Right lobe of liver (tissue), 6 donors: ENCODE data around the gene HOXD3. TPM values are rescaled to one million over a fixed set of nuclear protein-coding genes. Genes with fewer than 3 reads are reported as not detected.

Source experiments
- ATAC-seq, 4 donors: fragments of 200-7000 bp; cut with Tn5 transposase; one replicate each; pipeline ENCODE4 v1.9.1; 2020; ENCODE audit warnings: mild to moderate bottlenecking in 4 of 4, moderate library complexity in 4 of 4
- DNase-seq, 3 donors: peaks; one replicate each; pipeline ENCODE4 v3.0.0-alpha.2; 2020
- H3K27ac ChIP-seq, 3 donors: fragments of 200-600 bp; one replicate each; pipeline ENCODE4 v1.8.0; 2022
- H3K27me3 ChIP-seq, 2 donors: fragments of 200-600 bp; one replicate each; pipeline ENCODE4 v1.8.0; 2022
- H3K36me3 ChIP-seq, 4 donors: fragments of 200-600 bp; sonication (generic) in 1 of 4; one replicate each; pipeline versions ENCODE4 v1.5.1 to v1.8.0; 2017 to 2022; ENCODE audit warnings: control low read depth in 1 of 4
- H3K4me1 ChIP-seq, 4 donors: fragments of 200-600 bp; sonication (generic) in 1 of 4; one replicate each; pipeline versions ENCODE4 v1.5.1 to v1.8.0; 2017 to 2022; ENCODE audit warnings: control low read depth in 1 of 4
- H3K4me3 ChIP-seq, 3 donors: fragments of 200-600 bp; one replicate each; pipeline ENCODE4 v1.8.0; 2022
- H3K9me3 ChIP-seq, 4 donors: fragments of 200-600 bp; sonication (generic) in 1 of 4; one replicate each; pipeline versions ENCODE4 v1.5.1 to v1.8.0; 2017 to 2022; ENCODE audit warnings: control low read depth in 1 of 4
- POLR2A ChIP-seq: fragments of 450-650 bp; IDR thresholded peaks from one replicate; pipeline ENCODE4 v1.6.1; 2017; ENCODE audit warnings: antibody characterized with exemption, mild to moderate bottlenecking
- WGBS: methylation state at CpG from one replicate; pipeline ENCODE4 v1.1.6; 2018; ENCODE audit warnings: low coverage, low lambda C conversion rate; ENCODE audit not compliant: insufficient coverage; ENCODE audit errors: missing lambda C conversion rate; 5-methylcytosine and 5-hydroxymethylcytosine counted together
- intact Hi-C, 2 donors: fragments of 100-400 bp; cut with DNase I; formaldehyde crosslinking; loops; one replicate each; pipeline versions ENCODE4 v1.11.2 to v1.14.1; 2022
- total RNA-seq, 6 experiments: library from RNA; depleted of rRNA in 2 of 6; stranded (reverse); fragments of >200 nt in 2 of 6; fragmentation: NEBNext Ultra II Directional in 3 of 6; extraction: Animal tissue kit (Norgen Biotek cat#: 25700) in 3 of 6; gene quantifications; one replicate each; pipeline versions ENCODE4 v1.1.0 to v1.2.4, GENCODE V29; 2016 to 2023
- TF ChIP-seq, protein P1 (sequence below), 4 donors: fragments of 200-600 bp in 3 of 4; fragments of 450-650 bp in 1 of 4; IDR thresholded peaks; one replicate each; pipeline versions ENCODE4 v1.5.1 to v1.8.0; 2016 to 2022; ENCODE audit warnings: antibody characterized with exemption in 4 of 4, mild to moderate bottlenecking in 2 of 4
- donor health status: DM: no; HTN: yes; CAD: no.
- donor health status: DM: no; HTN: no; CAD: no.
- donor health status: DM: no; HTN: no; CAD: no.
- donor health status: DM: no; HTN: yes; CAD: no.
- donor health status: DM: no; HTN: yes; CAD: no.

Gene HOXD3
- total RNA-seq, 6 experiments from 2014 or later: not detected

DNA sequence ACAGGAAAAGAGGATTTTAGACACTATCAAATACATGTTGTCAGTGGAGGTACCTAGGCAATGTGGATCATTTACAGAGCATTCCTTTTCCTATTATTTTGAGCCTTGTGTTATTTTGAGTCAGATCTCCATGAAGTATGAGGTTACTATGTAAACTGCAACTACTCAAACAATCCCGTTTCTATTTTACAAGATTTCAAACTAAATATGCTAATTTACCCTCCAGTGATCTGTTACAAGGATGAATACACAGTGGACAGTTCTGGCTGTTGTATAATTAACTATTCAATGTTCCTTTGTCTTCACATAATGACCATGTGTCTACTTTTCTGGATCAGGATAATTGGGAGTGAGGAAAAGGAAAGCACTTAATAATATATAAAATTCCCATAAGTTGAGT is 35.9 kb downstream of the HOXD3 start:
- H3K4me3 ChIP-seq: no peak overlapping the region
- H3K27ac ChIP-seq: no peak overlapping the region
- peaks cover 0 to 8% (median 0%) of the 10 kb centered on the region in 4 donors for H3K4me1 ChIP-seq
- WGBS: 0% methylated on average over 1 of the region's 1 CpG
- no peaks in the 10 kb centered on the region for H3K36me3 ChIP-seq
- ATAC-seq (no peak), DNase-seq (no peak)
- peaks cover 14 to 55% of the 10 kb centered on the region in 2 donors for H3K27me3 ChIP-seq
- no peaks in the 10 kb centered on the region for H3K9me3 ChIP-seq
- TF ChIP-seq, protein P1, sequence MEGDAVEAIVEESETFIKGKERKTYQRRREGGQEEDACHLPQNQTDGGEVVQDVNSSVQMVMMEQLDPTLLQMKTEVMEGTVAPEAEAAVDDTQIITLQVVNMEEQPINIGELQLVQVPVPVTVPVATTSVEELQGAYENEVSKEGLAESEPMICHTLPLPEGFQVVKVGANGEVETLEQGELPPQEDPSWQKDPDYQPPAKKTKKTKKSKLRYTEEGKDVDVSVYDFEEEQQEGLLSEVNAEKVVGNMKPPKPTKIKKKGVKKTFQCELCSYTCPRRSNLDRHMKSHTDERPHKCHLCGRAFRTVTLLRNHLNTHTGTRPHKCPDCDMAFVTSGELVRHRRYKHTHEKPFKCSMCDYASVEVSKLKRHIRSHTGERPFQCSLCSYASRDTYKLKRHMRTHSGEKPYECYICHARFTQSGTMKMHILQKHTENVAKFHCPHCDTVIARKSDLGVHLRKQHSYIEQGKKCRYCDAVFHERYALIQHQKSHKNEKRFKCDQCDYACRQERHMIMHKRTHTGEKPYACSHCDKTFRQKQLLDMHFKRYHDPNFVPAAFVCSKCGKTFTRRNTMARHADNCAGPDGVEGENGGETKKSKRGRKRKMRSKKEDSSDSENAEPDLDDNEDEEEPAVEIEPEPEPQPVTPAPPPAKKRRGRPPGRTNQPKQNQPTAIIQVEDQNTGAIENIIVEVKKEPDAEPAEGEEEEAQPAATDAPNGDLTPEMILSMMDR (IDR thresholded peaks at IDR 0.05): no peak
- no peak for TF ChIP-seq POLR2A
- intact Hi-C loops: no loop called here

DNA sequence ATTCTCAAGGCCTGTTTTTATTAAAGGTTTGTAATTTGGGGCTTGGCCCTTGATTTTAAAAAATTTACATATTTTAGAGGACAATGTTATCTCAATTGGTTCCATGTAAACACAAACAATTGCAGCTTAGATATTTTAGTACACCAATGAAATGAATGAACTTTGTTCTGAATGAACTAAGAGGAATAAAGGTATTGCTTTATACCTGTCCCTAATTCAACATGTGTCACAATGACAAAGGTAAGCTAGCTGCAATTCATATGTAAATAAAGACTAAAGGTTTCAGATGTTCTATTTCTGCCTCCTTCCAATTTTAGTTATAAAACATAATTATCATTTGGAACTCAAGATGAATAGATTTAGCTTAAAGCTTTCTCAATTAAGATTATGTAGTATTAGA is 42.8 kb downstream of the HOXD3 start:
- no peak overlapping the region for H3K4me3 ChIP-seq
- H3K4me1 ChIP-seq: no peaks in the 10 kb centered on the region
- H3K27me3 ChIP-seq: peaks cover 0 to 3% of the 10 kb centered on the region in 2 donors
- no peak for DNase-seq
- no peak overlapping the region for H3K27ac ChIP-seq
- no peak for ATAC-seq
- TF ChIP-seq, protein P1 (IDR thresholded peaks at IDR 0.05): no peak
- TF ChIP-seq POLR2A: no peak
- intact Hi-C loops: no loop called here
- no peaks in the 10 kb centered on the region for H3K36me3 ChIP-seq
- H3K9me3 ChIP-seq: no peaks in the 10 kb centered on the region

DNA sequence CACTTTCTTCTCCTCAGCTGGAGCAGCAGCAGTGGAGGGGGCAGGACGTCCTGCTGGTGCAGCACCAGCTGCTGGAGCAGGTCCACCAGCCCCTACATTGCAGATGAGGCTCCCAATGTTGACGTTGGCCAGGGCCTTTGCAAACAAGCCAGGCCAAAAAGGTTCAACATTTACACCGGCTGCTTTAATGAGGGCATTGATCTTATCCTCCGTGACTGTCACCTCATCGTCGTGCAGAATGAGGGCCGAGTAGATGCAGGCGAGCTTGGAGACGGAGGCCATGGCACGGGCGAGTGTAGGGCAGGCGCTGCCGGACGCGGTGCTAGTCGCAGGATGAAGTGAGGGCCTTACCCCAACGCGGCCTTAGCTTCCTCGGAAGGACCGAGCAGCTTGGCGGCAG is 43.9 kb downstream of the HOXD3 start:
- DNase-seq: peak in 1 of 3 donors; percentile 17

DNA sequence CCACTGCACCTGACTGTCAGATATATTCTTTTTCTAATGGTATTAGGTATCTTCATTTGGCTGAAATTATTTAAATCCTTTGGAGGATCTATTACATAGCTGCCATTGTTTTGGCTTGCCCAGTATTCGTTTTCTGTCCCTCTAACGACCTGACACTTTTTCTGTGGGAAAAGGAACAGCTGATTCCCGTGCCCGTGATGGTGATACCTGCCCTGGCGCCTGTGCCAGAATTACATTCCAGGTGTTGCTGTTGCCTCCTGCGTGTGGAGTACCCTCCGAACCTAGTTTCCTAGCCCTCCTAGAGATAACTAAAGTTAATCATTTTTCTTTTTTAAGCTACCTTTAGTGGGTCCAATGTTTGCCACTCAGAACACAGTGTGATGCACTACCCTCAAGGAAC is 45.4 kb downstream of the HOXD3 start:
- intact Hi-C loops: no loop called here
- no peaks in the 10 kb centered on the region for H3K4me1 ChIP-seq
- ATAC-seq (no peak), DNase-seq (no peak)
- no peak overlapping the region for H3K27ac ChIP-seq
- H3K36me3 ChIP-seq: no peaks in the 10 kb centered on the region
- no peak for TF ChIP-seq POLR2A
- H3K4me3 ChIP-seq: no peak overlapping the region
- H3K27me3 ChIP-seq: no peaks in the 10 kb centered on the region
- WGBS: 57% methylated on average over 7 of the region's 7 CpGs
- H3K9me3 ChIP-seq: no peaks in the 10 kb centered on the region

More for the DNA sequence above, 43.9 kb downstream of the HOXD3 start:
- H3K27ac ChIP-seq: no peak overlapping the region
- H3K9me3 ChIP-seq: no peaks in the 10 kb centered on the region
- H3K27me3 ChIP-seq: peaks cover 0 to 3% of the 10 kb centered on the region in 2 donors
- H3K4me3 ChIP-seq: no peak overlapping the region
- 50% methylated on average over 21 of the region's 21 CpGs for WGBS
- intact Hi-C loops: no loop called here
- no peaks in the 10 kb centered on the region for H3K36me3 ChIP-seq
- no peaks in the 10 kb centered on the region for H3K4me1 ChIP-seq
- TF ChIP-seq, protein P1 (IDR thresholded peaks at IDR 0.05): no peak
- TF ChIP-seq POLR2A: no peak
- ATAC-seq: no peak

DNA sequence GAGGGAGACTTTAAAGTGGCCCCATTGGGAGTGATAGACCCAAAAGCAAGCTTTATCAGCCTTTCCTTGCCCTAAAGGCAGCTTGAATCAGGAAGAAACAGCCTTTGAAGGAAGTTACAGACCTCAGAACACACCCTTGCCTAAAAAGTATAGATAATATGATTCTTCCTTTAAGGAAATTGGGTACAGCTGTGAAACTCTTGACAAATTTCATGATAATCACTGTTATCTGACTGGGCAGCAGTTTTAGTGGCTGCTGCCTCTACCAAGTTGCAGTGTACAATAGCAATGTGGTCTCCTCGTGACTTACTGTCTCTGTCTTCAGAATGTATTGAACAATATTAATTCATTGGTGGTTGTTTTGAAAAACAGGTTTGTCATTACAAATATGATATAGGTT is 48.0 kb downstream of the HOXD3 start:
- no peaks in the 10 kb centered on the region for H3K9me3 ChIP-seq
- H3K27ac ChIP-seq: no peak overlapping the region
- no peaks in the 10 kb centered on the region for H3K27me3 ChIP-seq
- 63% methylated on average over 1 of the region's 1 CpG for WGBS
- H3K4me1 ChIP-seq: no peaks in the 10 kb centered on the region
- ATAC-seq (no peak), DNase-seq (no peak)
- no peak for TF ChIP-seq POLR2A
- TF ChIP-seq, protein P1 (IDR thresholded peaks at IDR 0.05): no peak
- no peaks in the 10 kb centered on the region for H3K36me3 ChIP-seq
- no peak overlapping the region for H3K4me3 ChIP-seq
- intact Hi-C loops: no loop called here
